ENCODE data around the gene CDH8. TPM values are rescaled to one million over a fixed set of nuclear protein-coding genes. Genes with fewer than 3 reads are reported as not detected.

The CDH8 gene
- polyA plus RNA-seq, 2 of the 4 experiments (the other 2 are of a cell fraction) = 0.23 to 0.94 TPM

GRCh38 chr16:61940611-61941010 lies 95.6 kb downstream of the CDH8 start:
- 52% methylated on average over 10 of the region's 10 CpGs for WGBS (ENCODE audit: missing lambda C conversion rate)
- CTCF ChIA-PET = no interaction called here

GRCh38 chr16:61937646-61938045 lies 98.6 kb downstream of the CDH8 start:
- ChIA-PET CTCF (no interaction called here), POLR2A (no interaction called here)
- FAIRE-seq (no peak), ATAC-seq (no peak), DNase-seq (ENCODE audit: low read depth in 1 of 2, low spot score in 1 of 2) (no peak)
- no peaks in the 10 kb centered on the region for H3K9me3 ChIP-seq
- TF ChIP-seq NPAS2 (CRISPR knock-in tag; IDR thresholded peaks at IDR 0.05; ENCODE audit: borderline replicate concordance) (no peak), EHF (CRISPR knock-in tag; IDR thresholded peaks at IDR 0.05) (no peak), ATOH8 (CRISPR knock-in tag; IDR thresholded peaks at IDR 0.05; ENCODE audit: low read depth) (no peak), BHLHE40 (IDR thresholded peaks at IDR 0.05; ENCODE audit: low read depth, low read length) (no peak), RAD21 (conservative IDR thresholded peaks at IDR 0.05 in 1 of 2, IDR thresholded peaks at IDR 0.05 in 1 of 2) (no peak), TP53 (CRISPR knock-in tag; IDR thresholded peaks at IDR 0.05) (no peak), HMGXB4 (CRISPR knock-in tag; IDR thresholded peaks at IDR 0.05; ENCODE audit: borderline replicate concordance) (no peak), FOSL2 (IDR thresholded peaks at IDR 0.05) (no peak), FOSL2 (CRISPR knock-in tag; IDR thresholded peaks at IDR 0.05) (no peak), HOXB13 (CRISPR knock-in tag; IDR thresholded peaks at IDR 0.05; ENCODE audit: low read depth) (no peak), SREBF2 (IDR thresholded peaks at IDR 0.05) (no peak), PBX3 (IDR thresholded peaks at IDR 0.05) (no peak), POLR2AphosphoS2 (conservative IDR thresholded peaks at IDR 0.05; ENCODE audit: low read length) (no peak), MAZ (IDR thresholded peaks at IDR 0.05; ENCODE audit: borderline replicate concordance, low read depth, low read length) (no peak), HOXB5 (CRISPR knock-in tag; IDR thresholded peaks at IDR 0.05) (no peak), ESRRA (IDR thresholded peaks at IDR 0.05; ENCODE audit: borderline replicate concordance, low read length) (no peak), CHD4 (IDR thresholded peaks at IDR 0.05; ENCODE audit: borderline replicate concordance) (no peak), EP300 (IDR thresholded peaks at IDR 0.05) (no peak)
- H3K4me1 ChIP-seq = no peaks in the 10 kb centered on the region
- H3K4me3 ChIP-seq = no peak overlapping the region
- H3K4me2 ChIP-seq = no peak overlapping the region
- no peak overlapping the region for H3K27ac ChIP-seq

More at GRCh38 chr16:61940611-61941010, 95.6 kb downstream of the CDH8 start:
- no peaks in the 10 kb centered on the region for H3K9me3 ChIP-seq
- FAIRE-seq (no peak), ATAC-seq (no peak), DNase-seq (ENCODE audit: low read depth in 1 of 2, low spot score in 1 of 2) (no peak)
- no peaks in the 10 kb centered on the region for H3K4me1 ChIP-seq
- H3K4me2 ChIP-seq = no peak overlapping the region
- no peak overlapping the region for H3K27ac ChIP-seq
- TF ChIP-seq HES2 (IDR thresholded peaks at IDR 0.05) = no peak
- TF ChIP-seq MYC (IDR thresholded peaks at IDR 0.05; ENCODE audit: borderline replicate concordance, low read length) = no peak
- TF ChIP-seq FOXS1 (CRISPR knock-in tag; IDR thresholded peaks at IDR 0.05) = no peak
- TF ChIP-seq MAZ (IDR thresholded peaks at IDR 0.05; ENCODE audit: borderline replicate concordance, low read depth, low read length) = no peak
- TF ChIP-seq HOXA7 (CRISPR knock-in tag; IDR thresholded peaks at IDR 0.05) = no peak
- no peak for TF ChIP-seq SREBF2 (IDR thresholded peaks at IDR 0.05)
- TF ChIP-seq GATA3 (IDR thresholded peaks at IDR 0.05; ENCODE audit: borderline replicate concordance) = no peak
- TF ChIP-seq FOSL2 (IDR thresholded peaks at IDR 0.05) = no peak
- no peak for TF ChIP-seq FOSL2 (CRISPR knock-in tag; IDR thresholded peaks at IDR 0.05)
- TF ChIP-seq BCL3 (IDR thresholded peaks at IDR 0.05) = no peak
- TF ChIP-seq SMC3 (IDR thresholded peaks at IDR 0.05) = no peak
- H3K4me3 ChIP-seq = no peak overlapping the region
- POLR2A ChIA-PET = no interaction called here
